Loucy (cell line): Measurements from ENCODE around the gene CIDEB.

Experiments used
- CTCF ChIP-seq: fragments of 200-600 bp; sonication (generic); conservative IDR thresholded peaks from 2 replicates; pipeline ENCODE4 v1.5.1; 2014; ENCODE audit warnings: mild to moderate bottlenecking, antibody characterized with exemption, low read length
- EZH2phosphoT487 ChIP-seq: fragments of 200-600 bp; IDR thresholded peaks from 2 replicates; pipeline ENCODE4 v1.6.1; 2018; ENCODE audit warnings: antibody characterized with exemption, mild to moderate bottlenecking, moderate library complexity, borderline replicate concordance

- TF ChIP-seq CTCF (no peak), EZH2phosphoT487 (no peak)
Measured at GRCh38 chr14:24270537-24271133, 37.1 kb downstream of the CIDEB start.
